Measurements from ENCODE around the gene OLFM4. TPM values are rescaled to one million over a fixed set of nuclear protein-coding genes. Genes with fewer than 3 reads are reported as not detected.

The OLFM4 gene
- total and polyA plus RNA-seq, 9 donors: 0.07 to 0.98 (median 0.35) TPM; not detected in 1

- H3K36me3 ChIP-seq: no peaks in the 10 kb centered on the region
- no peak overlapping the region for H3K27ac ChIP-seq
- no peaks in the 10 kb centered on the region for H3K4me1 ChIP-seq (ENCODE audit: insufficient read depth)
- H3K4me3 ChIP-seq: no peak overlapping the region
- intact Hi-C loops (cut with DNase I): no loop called here
- no peaks in the 10 kb centered on the region for H3K9me3 ChIP-seq
- TF ChIP-seq CTCF (IDR thresholded peaks at IDR 0.05): no peak
- no peak for TF ChIP-seq POLR2A (IDR thresholded peaks at IDR 0.05)
- no peak for TF ChIP-seq EP300 (IDR thresholded peaks at IDR 0.05)
- WGBS, 3 donors: 85% methylated on average over 8 of the region's 8 CpGs
- no peak for DNase-seq
- H3K27me3 ChIP-seq: no peaks in the 10 kb centered on the region
Observed at GRCh38 chr13:53014495-53015443, 13.8 kb upstream of the OLFM4 start.

GRCh38 chr13:53015971-53016370 is 12.6 kb upstream of the OLFM4 start:
- intact Hi-C loops (cut with DNase I): no loop called here
- H3K9me3 ChIP-seq: no peaks in the 10 kb centered on the region
- no peaks in the 10 kb centered on the region for H3K36me3 ChIP-seq
- no peak for DNase-seq
- H3K27me3 ChIP-seq: no peaks in the 10 kb centered on the region
- H3K4me3 ChIP-seq: no peak overlapping the region
- H3K27ac ChIP-seq: no peak overlapping the region
- TF ChIP-seq EP300 (IDR thresholded peaks at IDR 0.05): no peak
- TF ChIP-seq POLR2A (IDR thresholded peaks at IDR 0.05): no peak
- TF ChIP-seq CTCF (IDR thresholded peaks at IDR 0.05): no peak
- H3K4me1 ChIP-seq (ENCODE audit: insufficient read depth): no peaks in the 10 kb centered on the region
- WGBS, 3 donors: 62 to 67% (median 65%) methylated on average over 6 of the region's 6 CpGs

GRCh38 chr13:53017433-53017970 is 11.1 kb upstream of the OLFM4 start:
- no peak overlapping the region for H3K4me3 ChIP-seq
- no peaks in the 10 kb centered on the region for H3K27me3 ChIP-seq
- no peak for TF ChIP-seq CTCF (IDR thresholded peaks at IDR 0.05)
- no peak for TF ChIP-seq EP300 (IDR thresholded peaks at IDR 0.05)
- no peak for TF ChIP-seq POLR2A (IDR thresholded peaks at IDR 0.05)
- H3K4me1 ChIP-seq (ENCODE audit: insufficient read depth): no peaks in the 10 kb centered on the region
- DNase-seq: no peak
- no peaks in the 10 kb centered on the region for H3K36me3 ChIP-seq
- H3K9me3 ChIP-seq: no peaks in the 10 kb centered on the region
- intact Hi-C loops (cut with DNase I): no loop called here
- 85 to 86% (median 85%) methylated on average over 5 of the region's 5 CpGs for WGBS, 3 donors
- no peak overlapping the region for H3K27ac ChIP-seq

GRCh38 chr13:53018690-53019647 is 9.6 kb upstream of the OLFM4 start:
- Histone ChIP-seq H3K4me3 (no peak overlapping the region), H3K36me3 (no peaks in the 10 kb centered on the region), H3K4me1 (ENCODE audit: insufficient read depth) (no peaks in the 10 kb centered on the region), H3K27ac (no peak overlapping the region), H3K9me3 (no peaks in the 10 kb centered on the region), H3K27me3 (no peaks in the 10 kb centered on the region)
- 84 to 88% (median 88%) methylated on average over 4 of the region's 4 CpGs for WGBS, 3 donors
- no peak for DNase-seq
- intact Hi-C loops (cut with DNase I): no loop called here
- no peak for TF ChIP-seq EP300 (IDR thresholded peaks at IDR 0.05)
- no peak for TF ChIP-seq CTCF (IDR thresholded peaks at IDR 0.05)
- TF ChIP-seq POLR2A (IDR thresholded peaks at IDR 0.05): no peak
